ENCODE results near the gene NCAPG2. TPM values are rescaled to one million over a fixed set of nuclear protein-coding genes. Genes with fewer than 3 reads are reported as not detected.

NCAPG2 gene
- total and polyA plus RNA-seq, 2 of the 13 experiments (the other 11 are each of a cell fraction or from before 2014, with no cell fraction given), result 15.1 to 30.7 TPM

DNA sequence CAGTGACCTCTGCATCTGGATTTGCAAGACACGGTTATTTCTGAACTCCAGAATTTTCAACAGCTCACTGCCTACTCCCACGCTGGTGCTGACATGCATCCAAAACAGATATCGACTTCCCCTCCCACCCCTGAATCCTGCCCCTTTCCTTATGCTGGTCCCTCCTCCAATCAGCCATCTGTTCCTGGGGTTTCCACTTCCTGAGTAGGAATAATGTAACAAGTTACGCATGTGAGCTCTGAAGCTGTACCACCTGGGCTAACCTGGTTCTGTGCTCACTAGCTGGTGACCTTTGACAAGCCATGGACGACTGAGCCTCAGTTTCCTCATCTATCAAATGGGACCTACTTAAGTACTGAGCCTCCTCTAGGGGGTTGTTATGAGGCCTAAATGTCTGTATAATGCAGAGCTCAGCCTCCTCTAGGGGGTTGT is 1.7 kb upstream of the NCAPG2 start:
- Histone ChIP-seq H3K27me3 (ENCODE audit: control insufficient read depth in 1 of 2, insufficient read depth in 2 of 2, low read length in 2 of 2) (no peaks in the 10 kb centered on the region; a peak in 1 of 5 replicates), H2AFZ (ENCODE audit: low read length) (no peak overlapping the region), H3K9me3 (ENCODE audit: low read length) (no peaks in the 10 kb centered on the region), H3K36me3 (replicated peaks in 1 of 2; ENCODE audit: control insufficient read depth in 1 of 2, insufficient read depth in 2 of 2, low read length in 2 of 2) (peaks cover 0 to 5% of the 10 kb centered on the region in 2 experiments; a peak in 2 of 5 replicates), H3K4me2 (ENCODE audit: low read depth, low read length) (peak overlapping the region; percentile 79; the same call in 1 of the 2 replicates), H4K20me1 (ENCODE audit: insufficient read depth, low read length) (no peaks in the 10 kb centered on the region), H3K79me2 (ENCODE audit: insufficient read depth, low read length) (peaks cover 31% of the 10 kb centered on the region), H3K9ac (ENCODE audit: insufficient read depth, low read depth, low read length) (no peak overlapping the region), H3K27ac (ENCODE audit: extremely low read length, insufficient read depth, low read length) (no peak overlapping the region), H3K4me1 (ENCODE audit: insufficient read depth, low read length) (peaks cover 54% of the 10 kb centered on the region), H3K4me3 (replicated peaks in 1 of 3; ENCODE audit: insufficient read depth in 1 of 3, low read depth in 2 of 3, low read length in 3 of 3) (no peak overlapping the region; a peak in 1 of 6 replicates)
- ATAC-seq (no peak), FAIRE-seq (no peak), DNase-seq (ENCODE audit: low spot score) (no peak)
- TF ChIP-seq ZNF546 (CRISPR knock-in tag; conservative IDR thresholded peaks at IDR 0.05) (no peak), ZNF678 (CRISPR knock-in tag; IDR thresholded peaks at IDR 0.05) (no peak), ZNF629 (CRISPR knock-in tag; conservative IDR thresholded peaks at IDR 0.05) (peak; percentile 80)
- CTCF ChIA-PET (ENCODE audit: low intra/inter-chr PET ratio, low total read pairs), result no interaction called here
- no TSS peak for BruUV-seq (replicated peaks)
- intact Hi-C loops (cut with micrococcal nuclease; ENCODE audit: unreplicated experiment), result loop anchor here (10.0 kb wide), 1 partner anchor 109 kb away; no protein-coding TSS in a partner anchor
- 90% methylated on average over 5 of the region's 5 CpGs for WGBS (ENCODE audit: low lambda C conversion rate)
- in situ Hi-C loops (cut with HindIII; ENCODE audit: extremely low pct_ligation_motif_present, low pct_unique_long_range_greater_than_20kb), result no loop called here
- POLR2A ChIA-PET, result interaction anchor here (1.4 kb wide), 1 partner anchor 110 kb away, joined by 3 read pairs; no protein-coding TSS in a partner anchor

- peak overlapping the region; percentile 71 for H3K9ac ChIP-seq (ENCODE audit: insufficient read depth, low read depth, low read length)
- intact Hi-C loops (cut with micrococcal nuclease; ENCODE audit: unreplicated experiment), result loop anchor here (2.0 to 10.0 kb wide), 2 partner anchors 109 to 115 kb away; no protein-coding TSS in a partner anchor
- CTCF ChIA-PET (ENCODE audit: low intra/inter-chr PET ratio, low total read pairs), result no interaction called here
- no peak for TF ChIP-seq YY1 (IDR thresholded peaks at IDR 0.05; ENCODE audit: insufficient read depth, insufficient replicate concordance, low read depth, low read length)
- TF ChIP-seq ZNF317 (CRISPR knock-in tag; IDR thresholded peaks at IDR 0.05), result no peak
- TF ChIP-seq THAP9 (CRISPR knock-in tag; IDR thresholded peaks at IDR 0.05; ENCODE audit: borderline replicate concordance), result no peak
- no peak for TF ChIP-seq SMARCE1 (IDR thresholded peaks at IDR 0.05; ENCODE audit: borderline replicate concordance)
- TF ChIP-seq ZNF773 (CRISPR knock-in tag; IDR thresholded peaks at IDR 0.05; ENCODE audit: borderline replicate concordance), result no peak
- TF ChIP-seq NFYC (CRISPR knock-in tag; IDR thresholded peaks at IDR 0.05), result no peak
- no peak for TF ChIP-seq ZC3H4 (CRISPR knock-in tag; IDR thresholded peaks at IDR 0.05; ENCODE audit: borderline replicate concordance)
- TF ChIP-seq ZNF274 (CRISPR knock-in tag; IDR thresholded peaks at IDR 0.05), result 0 out of 2 replicates have a peak, but pooled peaks have one; percentile 31
- no peak for TF ChIP-seq GFI1 (CRISPR knock-in tag; IDR thresholded peaks at IDR 0.05; ENCODE audit: borderline replicate concordance)
Measured at GRCh38 chr7:158705234-158705850, 738 bp upstream of the NCAPG2 start.

More at GRCh38 chr7:158705234-158705850, 738 bp upstream of the NCAPG2 start:
- TSS peak; percentile 81 for BruUV-seq (replicated peaks)
- Histone ChIP-seq H3K4me1 (ENCODE audit: insufficient read depth, low read length) (peaks cover 55% of the 10 kb centered on the region), H3K79me2 (ENCODE audit: insufficient read depth, low read length) (peaks cover 38% of the 10 kb centered on the region), H3K27ac (ENCODE audit: extremely low read length, insufficient read depth, low read length) (peak overlapping the region; percentile 28), H3K4me2 (ENCODE audit: low read depth, low read length) (peak overlapping the region; percentile 75), H3K36me3 (replicated peaks in 1 of 2; ENCODE audit: control insufficient read depth in 1 of 2, insufficient read depth in 2 of 2, low read length in 2 of 2) (peaks cover 0 to 13% of the 10 kb centered on the region in 2 experiments; a peak in 2 of 5 replicates), H2AFZ (ENCODE audit: low read length) (no peak overlapping the region), H3K27me3 (ENCODE audit: control insufficient read depth in 1 of 2, insufficient read depth in 2 of 2, low read length in 2 of 2) (no peaks in the 10 kb centered on the region; a peak in 1 of 5 replicates), H3K9me3 (ENCODE audit: low read length) (no peaks in the 10 kb centered on the region), H3K4me3 (replicated peaks in 1 of 3; ENCODE audit: insufficient read depth in 1 of 3, low read depth in 2 of 3, low read length in 3 of 3) (peak overlapping the region; percentile 65 to 77 (median 74)), H4K20me1 (ENCODE audit: insufficient read depth, low read length) (no peaks in the 10 kb centered on the region)
- POLR2A ChIA-PET, result interaction anchor here (0.8 to 1.5 kb wide), 7 partner anchors 56 to 272 kb away, joined by 3 to 5 read pairs (median 4); no protein-coding TSS in a partner anchor
- no peak for ATAC-seq
- DNase-seq (ENCODE audit: low spot score), result no peak
- 19% methylated on average over 11 of the region's 22 CpGs for WGBS (ENCODE audit: low lambda C conversion rate)
- in situ Hi-C loops (cut with HindIII; ENCODE audit: extremely low pct_ligation_motif_present, low pct_unique_long_range_greater_than_20kb), result no loop called here
- FAIRE-seq, result no peak

All from HepG2 (cell line).